NCI-H2107 treated with DMSO at 0.1 percent for 48 hours (cell line): ENCODE data around the gene OSER1.
A peak's percentile ranks its signal among the peaks of the same experiment; 100 is the strongest.
"Not testable (repeated sequence)": the region's sequence is repeated elsewhere in the genome, so short reads cannot be mapped to it uniquely, and the experiment has no call there.

Experiments
- DNase-seq: peaks from one replicate; lab custom pipeline; 2025; ENCODE audit not compliant: unreplicated experiment; lab: John Stamatoyannopoulos, UW

Gene OSER1

DNA sequence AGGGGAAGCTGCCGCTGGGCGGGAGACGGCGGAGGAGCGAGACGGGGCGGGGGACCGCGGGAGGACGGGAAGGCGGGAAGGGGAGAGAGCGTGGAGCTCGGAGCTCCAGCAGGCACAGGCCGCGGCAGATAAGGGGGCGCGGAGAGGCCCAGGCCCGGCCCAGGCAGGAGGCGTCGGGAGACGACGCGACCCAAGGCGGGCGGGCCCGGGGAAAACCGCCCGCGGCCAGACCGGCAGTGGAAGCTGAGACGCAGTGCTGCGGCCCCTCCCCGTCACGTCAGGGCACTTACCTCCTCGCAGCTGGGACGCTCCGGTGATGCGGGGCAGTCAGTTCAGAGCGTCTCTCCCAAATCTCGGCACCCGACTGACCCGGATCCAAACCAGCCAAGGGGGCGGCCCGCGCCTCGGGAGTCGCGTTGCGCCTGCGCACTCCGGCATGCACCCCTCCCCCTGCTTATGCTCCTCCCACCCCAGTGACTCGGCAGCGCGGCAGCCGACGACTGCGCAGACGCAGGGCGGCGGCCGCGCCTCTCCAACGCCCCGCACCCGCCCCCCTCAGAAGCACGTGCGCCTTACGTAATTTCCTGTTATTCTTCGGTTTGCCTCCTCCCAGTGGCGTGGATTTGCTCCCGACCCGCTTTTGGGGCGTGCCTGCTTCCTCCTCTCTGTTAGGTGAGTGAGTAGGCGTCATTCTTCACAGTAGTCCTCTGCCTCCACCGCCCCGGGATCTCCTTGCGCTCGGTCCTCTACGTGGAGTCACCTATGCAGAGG lies at the start of gene OSER1:
OSER1 (minus strand) TSS at position 366 of the 771 bp plus-strand sequence. CDS start 3,814 bp downstream, outside the sequence.
- peak; percentile 83 for DNase-seq

DNA sequence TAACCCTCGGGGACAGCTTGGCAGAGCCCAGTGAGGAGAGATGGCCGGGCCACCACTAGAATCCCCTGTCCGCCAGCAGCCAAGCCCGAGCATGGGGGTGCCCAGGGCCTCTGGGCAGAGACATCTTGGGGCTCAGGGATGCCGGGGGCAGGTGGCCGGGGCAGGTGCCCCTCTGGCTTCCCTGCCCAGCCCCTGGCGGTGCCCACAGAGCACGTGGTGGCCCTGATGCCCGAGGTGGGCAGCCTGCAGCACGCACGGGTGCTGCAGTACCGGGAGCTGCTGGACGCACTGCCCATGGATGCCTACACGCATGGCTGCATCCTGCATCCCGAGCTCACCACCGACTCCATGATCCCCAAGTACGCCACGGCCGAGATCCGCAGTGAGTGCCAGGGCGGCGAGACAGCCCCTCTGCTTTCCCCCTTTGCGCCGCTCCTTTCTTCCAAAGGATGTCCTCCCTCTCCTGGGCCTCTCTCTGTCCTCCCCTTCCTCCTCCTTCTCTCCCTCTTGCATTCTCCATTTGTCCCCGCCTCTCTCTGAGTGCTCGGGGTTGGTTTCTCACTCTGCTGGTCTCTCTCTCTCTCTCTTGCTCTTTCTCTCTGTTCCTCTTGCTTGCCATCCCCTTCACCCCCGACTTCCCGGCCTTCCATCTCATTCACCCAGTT lies 47.8 kb upstream of the OSER1 start:
- no peak for DNase-seq

DNA sequence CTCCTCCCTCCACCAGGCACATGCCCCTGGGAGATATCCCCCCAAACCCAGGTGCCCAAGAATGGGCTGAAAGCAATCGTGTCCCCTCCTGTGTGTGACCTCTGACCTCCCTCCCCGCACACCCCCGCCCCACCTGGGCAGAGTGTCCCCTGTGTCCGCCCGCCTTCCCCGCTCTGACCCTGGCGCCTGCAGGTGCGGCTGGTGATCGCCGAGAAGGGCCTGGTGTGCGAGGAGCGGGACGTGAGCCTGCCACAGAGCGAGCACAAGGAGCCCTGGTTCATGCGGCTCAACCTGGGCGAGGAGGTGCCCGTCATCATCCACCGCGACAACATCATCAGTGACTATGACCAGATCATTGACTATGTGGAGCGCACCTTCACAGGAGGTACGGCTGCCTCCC lies 46.4 kb upstream of the OSER1 start:
- DNase-seq = no peak

DNA sequence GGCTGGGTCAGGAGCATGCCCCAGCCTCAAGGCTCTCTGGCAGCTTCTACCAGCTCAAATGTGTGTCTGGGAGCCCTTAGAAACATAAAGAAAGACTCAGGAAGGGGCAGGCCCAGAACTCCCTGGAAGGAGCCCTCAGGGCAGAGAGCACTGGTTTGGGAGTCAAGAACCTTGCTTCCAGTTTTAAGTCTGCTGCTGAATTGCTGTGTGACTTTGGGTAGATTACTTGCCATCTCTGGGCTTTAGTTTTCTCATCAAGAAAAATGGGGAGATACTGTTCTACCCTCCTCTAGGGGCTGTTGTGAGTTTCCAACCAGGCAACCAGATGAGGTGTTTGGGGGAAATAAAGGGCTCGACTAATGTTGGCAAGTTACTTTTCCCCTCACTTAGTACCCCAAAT lies 45.4 kb upstream of the OSER1 start:
- no peak for DNase-seq

DNA sequence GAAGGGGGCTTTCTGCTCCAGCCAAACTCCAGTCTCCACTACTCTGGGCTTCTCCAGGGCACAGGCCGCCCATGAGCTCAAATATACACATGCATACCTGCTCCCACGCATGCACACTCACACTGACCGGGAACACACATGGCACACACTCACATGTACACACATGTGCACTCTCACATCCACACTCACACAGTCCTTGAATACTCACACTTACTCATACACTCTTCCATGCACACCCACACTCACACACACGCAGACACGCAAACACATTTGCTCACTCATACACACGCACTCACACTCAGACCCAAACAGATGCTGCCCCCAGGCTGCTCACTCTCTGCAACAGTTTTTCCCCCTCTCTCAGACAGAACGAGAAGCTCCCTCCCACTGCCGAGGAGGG lies 43.5 kb upstream of the OSER1 start:
- DNase-seq = no peak

DNA sequence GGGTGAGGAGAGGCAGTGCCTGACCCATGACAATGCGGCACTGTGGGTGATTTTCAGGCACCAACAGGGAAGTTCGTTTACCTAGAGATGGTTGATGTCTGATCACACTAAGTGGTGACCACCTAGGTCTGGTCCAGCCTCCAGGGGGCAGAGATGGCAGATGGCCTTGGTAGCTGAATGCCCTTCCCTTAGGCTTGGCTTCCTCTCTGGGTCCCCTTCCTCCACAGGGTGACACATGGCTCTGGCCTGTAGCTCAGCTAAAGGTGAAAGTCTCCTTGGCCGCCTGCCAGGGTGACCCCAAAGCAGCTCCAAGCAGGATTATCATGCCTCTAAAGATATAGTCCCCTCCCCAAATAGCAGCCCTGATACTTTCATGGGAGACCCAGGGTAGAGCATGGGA lies 43.0 kb upstream of the OSER1 start:
- DNase-seq = no peak

DNA sequence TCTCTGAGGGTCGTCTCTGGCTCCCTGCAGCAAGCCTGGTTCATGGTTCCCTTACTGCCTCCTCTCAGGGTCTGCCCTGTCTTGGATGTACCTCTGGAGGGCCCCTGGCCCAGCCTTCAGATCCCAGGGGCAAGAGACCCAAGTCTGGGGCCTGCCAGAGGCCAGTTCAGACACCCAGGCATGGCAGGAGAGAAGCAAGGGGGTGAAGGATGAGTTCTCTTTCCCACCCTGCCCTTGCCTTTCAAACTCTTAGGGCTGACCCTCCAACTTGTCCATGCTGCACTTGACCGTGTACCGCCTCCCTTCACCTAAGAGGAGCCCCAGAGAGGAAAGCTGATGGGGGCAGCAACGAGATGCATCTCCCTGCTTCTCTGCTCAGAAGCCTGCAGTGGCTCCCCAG lies 40.7 kb upstream of the OSER1 start:
- no peak for DNase-seq

DNA sequence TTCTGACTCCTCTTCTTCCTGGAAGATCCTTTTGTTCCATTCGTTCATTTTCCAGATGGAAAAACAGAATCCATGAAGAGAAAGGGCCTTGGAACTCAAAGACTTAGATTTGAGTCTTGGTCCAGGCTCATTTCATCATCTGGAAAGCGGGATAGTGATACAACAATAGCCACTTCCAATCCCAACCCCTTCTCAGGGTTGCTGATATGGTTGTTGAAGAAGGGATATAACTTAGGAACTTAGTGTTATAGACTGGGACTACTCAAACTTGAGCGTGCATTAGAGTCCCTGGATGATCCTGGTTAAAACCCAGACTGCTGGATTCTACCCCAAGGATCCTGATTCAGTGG lies 37.8 kb upstream of the OSER1 start:
- DNase-seq = no peak

DNA sequence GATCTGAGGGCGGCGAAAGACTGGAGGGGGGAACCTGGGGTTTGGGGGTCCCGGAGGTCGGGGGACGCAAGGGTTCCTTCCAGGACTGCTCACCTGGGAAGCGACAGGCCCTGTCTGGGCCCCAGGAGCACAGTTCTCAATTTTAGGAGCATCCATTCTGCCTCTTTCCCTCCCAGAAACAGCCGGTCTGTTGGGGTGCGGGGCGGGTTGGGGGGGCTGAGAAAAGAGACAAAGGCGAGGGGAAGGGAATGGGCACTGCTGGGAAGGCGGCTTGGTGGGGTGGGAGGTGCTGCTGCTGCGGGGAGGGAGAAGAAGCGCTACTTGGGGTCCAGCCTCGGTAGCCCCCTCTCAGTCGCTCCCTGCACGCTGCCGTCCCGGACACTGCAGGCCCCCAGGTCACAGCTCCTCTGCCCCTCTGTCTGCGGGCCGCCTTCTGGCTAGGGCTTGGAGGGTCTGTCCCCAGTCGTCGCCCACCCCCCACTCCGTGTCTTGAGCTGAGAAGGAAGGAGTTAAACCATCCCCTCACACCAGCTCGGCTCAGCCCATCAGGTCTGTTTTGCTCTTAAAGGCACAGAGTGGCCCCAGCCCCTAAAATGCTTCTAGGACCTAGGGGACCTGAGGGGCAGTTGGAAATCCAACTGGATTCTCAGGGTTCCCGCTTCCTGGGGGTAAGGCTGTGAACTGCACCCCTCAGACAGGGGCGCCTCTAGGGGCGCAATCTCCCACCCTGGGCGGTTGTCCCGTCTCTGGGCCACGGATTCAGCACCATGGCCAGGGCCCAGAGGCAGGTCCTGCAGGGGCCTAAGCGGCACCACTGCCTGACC lies 37.2 kb upstream of the OSER1 start:
- DNase-seq = no peak

DNA sequence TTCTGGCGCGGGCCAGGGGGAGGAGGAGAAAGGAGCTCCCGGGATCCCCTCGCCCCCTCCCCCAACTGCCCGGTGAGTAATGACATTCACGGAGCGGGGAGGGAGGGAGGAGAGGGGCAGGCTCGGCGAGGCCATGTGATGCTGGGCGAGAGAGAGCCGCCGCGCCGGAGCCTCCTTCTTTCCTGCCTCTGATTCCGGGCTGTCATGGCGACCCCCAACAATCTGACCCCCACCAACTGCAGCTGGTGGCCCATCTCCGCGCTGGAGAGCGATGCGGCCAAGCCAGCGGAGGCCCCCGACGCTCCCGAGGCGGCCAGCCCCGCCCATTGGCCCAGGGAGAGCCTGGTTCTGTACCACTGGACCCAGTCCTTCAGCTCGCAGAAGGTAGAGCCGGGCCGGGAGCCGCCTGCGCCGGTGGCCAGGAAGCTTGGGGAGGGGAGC lies 36.6 kb upstream of the OSER1 start, which contains the start of gene GDAP1L1:
GDAP1L1 (plus strand) TSS at position 178 of the 441 bp plus-strand sequence; CDS start at position 205, 27 bp downstream.
- no peak for DNase-seq

DNA sequence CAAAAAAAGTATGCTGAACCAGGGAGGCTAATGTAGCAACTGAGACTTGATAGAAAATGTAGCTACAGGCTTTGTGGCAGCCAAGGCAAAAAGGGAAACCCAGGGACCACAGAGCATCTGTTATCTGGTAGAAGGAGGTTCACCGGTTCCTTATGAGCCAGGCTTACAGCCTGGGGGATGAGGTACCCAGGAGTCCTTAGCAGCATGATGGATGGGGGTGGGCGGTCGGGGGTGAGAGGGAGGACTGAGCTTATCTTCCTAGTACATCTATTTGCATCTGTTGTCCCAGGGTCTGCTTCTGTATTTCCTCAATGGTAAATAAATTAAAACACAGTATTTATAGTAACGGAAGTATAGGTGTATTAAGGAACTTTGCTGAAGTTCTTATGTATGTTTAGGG lies 35.4 kb upstream of the OSER1 start:
- no peak for DNase-seq

DNA sequence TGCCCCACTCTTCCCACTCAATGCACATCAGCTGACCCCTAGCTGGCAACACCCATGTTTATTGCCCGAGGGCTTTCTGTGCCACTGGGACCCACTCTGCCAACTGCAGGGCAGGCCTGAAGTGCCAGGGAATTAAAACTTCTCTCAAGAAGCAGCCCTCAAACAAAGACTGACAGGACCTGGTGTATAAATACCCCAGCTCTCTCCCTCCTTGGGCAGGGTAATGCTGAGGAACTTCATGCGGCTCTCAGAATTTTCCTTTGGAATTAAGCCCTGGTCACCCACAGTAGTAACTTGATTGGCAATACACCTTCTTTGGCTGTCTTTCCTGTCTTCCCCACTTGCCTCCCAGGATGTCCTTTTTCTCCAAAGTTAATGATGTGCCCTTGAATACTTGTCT lies 31.2 kb upstream of the OSER1 start:
- DNase-seq = no peak

DNA sequence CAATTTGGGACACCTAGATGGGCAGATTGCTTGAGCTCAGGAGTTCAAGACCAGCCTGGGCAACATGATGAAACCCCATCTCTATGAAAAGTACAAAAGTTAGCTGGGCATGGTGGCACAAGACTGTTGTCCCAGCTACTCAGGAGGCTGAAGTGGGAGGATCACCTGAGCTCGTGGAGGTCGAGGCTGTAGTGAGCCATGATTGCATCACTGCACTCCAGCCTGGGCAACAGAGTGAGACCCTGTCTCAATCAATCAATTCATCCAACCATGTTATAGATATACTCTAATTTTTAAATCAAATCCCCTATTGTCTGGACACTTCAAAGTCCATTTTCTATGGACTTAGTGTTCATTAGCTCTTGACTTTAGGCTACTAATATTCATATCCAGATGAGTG lies 26.3 kb upstream of the OSER1 start:
- DNase-seq = not testable (repeated sequence)

DNA sequence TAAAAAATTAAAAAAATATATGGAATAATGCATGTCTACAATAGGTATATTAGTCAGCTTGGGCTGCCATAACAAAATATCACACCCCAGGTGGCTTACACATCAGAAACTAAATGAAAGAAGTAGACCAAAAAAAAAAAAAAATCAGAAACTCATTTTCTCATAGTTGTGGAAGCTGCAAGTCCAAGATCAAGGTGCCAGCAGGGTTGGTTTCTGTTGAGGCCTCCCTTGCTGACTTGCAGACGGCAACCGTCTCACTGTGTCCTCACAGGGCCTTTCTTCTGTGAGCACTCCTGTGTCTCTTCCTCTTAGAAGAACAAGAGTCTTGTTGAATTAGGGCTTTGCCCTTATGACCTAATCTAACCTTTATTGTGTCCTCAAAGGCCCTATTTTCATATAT lies 25.1 kb upstream of the OSER1 start:
- DNase-seq = no peak

DNA sequence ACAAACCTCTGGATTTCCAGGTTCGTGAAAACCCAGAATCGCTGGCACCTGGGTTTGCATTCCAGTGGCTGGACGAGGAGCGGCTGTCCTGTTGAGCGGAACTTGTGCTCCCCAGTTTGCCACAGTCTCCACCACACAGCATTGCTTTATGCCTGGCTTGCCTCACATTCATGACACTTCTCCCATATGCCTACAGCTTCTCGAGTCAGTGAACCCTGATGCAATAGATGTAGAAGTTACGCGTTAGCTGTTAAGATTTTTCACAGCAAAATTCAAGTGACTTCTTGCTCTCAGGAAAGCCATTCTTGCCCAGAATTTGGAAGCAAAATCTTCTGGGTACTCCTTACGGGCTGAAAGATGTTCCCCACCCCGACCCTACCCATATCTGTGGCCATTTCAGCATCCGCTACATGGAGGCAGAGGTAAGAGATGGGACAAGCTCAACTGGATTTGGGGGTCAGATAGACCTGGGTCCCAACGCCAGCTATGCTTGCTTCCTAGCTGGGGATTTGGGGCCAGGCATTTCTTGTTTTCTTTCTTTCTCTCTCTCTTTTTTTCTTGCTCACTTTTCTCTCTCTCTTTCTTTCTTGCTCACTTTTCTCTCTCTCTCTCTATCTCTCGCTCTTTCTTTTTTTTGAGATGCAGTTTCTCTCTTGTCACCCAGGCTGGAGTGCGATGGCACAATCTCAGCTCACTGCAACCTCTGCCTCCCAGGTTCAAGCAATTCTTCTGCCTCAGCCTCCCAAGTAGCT lies 24.2 kb upstream of the OSER1 start:
- no peak for DNase-seq

DNA sequence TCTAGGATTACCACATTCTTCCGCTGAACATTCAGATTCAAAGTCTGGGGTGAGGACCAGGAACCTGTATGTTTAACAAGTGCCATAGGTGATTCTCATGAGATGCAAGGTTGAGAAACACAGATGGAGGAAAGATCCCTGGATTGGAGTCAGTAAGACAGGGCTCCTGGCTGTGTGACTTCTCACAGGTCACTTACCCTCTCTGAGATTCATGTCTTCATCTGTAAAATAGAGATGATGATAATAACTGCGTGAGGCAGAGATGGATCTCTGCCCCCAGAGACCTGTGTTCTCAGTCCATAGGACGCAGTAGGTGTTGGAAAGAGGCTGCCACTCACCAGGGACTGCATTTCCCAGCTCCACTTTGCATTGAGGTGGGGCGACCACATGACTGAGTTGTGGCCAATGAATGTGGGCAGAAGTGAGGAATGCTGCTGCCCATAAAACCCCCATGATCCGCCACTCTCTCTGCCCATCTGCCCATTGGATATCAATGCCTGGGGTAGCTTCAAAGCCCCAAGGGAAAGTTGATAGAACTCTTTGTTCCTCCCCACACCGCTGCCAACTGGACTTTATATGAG lies 23.0 kb upstream of the OSER1 start:
- no peak for DNase-seq

DNA sequence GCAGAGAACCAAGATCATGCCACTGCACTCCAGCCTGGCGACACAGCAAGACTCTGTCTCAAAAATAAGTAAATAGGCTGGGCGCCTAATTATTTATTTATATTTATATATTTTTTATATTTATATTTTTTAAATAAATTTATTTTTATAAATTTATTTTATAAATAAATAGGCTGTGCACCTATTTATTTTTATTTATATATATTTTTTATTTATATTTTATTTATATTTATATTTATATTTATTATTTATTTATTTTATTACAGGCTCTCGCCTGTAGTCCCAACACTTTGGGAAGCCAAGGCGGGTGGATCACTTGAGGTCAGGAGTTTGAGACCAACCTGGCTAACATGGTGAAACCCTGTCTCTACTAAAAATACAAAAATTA lies 21.9 kb upstream of the OSER1 start:
- not testable (repeated sequence) for DNase-seq

DNA sequence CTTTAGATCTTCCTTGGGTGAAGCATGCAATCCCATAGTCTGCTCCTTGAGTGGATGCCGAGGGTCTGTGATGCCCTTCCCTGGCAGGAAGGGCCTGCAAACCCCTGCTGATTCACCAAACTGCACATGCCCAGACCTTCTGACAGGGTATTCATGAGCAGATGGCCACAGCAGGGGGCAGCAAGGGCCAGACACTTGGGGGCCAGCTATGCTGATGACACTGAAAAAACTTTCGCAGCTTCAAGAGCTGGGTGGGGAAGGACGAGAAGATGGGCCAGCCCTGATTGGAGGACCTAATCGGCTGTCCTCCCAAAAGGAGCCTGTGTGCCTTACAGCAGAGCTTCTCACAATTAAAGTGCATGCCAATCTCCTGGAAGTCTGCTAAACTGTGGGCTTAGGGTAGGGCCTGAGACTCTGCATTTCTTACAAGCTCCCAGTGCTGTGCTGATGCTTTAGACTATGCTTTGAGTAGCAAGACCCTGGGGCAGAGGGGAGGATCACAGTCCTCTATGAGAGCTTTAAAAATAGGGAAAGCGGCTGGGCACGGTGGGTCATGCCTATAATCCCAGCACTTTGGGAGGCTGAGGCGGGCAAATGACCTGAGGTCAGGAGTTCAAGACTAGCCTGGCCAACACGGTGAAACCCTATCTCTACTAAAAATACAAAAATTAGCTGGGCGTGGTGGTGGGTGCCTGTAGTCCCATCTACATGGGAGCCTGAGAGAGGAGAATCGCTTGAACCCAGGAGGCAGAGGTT lies 21.3 kb upstream of the OSER1 start:
- no peak for DNase-seq

DNA sequence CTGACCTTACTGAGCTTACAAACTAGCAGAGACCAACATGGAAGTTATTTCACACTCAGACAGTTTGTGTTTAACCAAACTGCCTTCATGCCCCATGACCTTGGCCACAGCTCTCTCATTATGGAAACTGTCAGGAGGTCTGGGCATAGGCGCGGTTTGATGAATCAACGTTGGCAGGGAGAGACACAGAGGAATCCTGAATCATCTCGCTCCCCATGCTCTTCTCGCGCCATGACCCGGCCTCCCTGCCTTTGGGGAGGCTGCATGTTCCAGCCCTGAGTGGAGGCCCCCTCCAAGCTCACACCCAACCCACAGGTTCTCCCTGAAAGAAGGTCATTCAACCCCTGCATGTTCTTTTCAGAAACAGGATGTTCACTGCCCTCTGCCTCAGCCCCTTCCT lies 20.6 kb upstream of the OSER1 start:
- no peak for DNase-seq
